ENCODE data around the gene KSR1.

GRCh38 chr17:27539794-27540317 lies 83.6 kb downstream of the KSR1 start:
- TF ChIP-seq CTCF (IDR thresholded peaks at IDR 0.05): no peak
- TF ChIP-seq ZFX (IDR thresholded peaks at IDR 0.05; ENCODE audit: borderline replicate concordance): no peak

All from 22Rv1 (cell line).